Tibial nerve (tissue), 4 donors: ENCODE results near the gene DNMT3A. TPM values are rescaled to one million over a fixed set of nuclear protein-coding genes. Genes with fewer than 3 reads are reported as not detected.
A peak's percentile ranks its signal among the peaks of the same experiment; 100 is the strongest.

Experiments
- DNase-seq, 2 donors: peaks; one replicate each; pipeline ENCODE4 v3.0.0-alpha.2; 2019; ENCODE audit warnings: low spot score in 2 of 2
- H3K27ac ChIP-seq, 4 donors: fragments of 200-600 bp; sonication (generic) in 3 of 4; one replicate each; pipeline ENCODE4 v1.5.1; 2017 to 2019; ENCODE audit warnings: mild to moderate bottlenecking in 1 of 4
- H3K27me3 ChIP-seq, 2 donors: fragments of 200-600 bp; sonication (generic) in 1 of 2; one replicate each; pipeline versions ENCODE4 v1.5.1 to v1.6.0; 2017 to 2019
- H3K36me3 ChIP-seq, 3 donors: fragments of 200-600 bp; sonication (generic); one replicate each; pipeline ENCODE4 v1.5.1; 2018 to 2019
- H3K4me1 ChIP-seq, 4 donors: fragments of 200-600 bp; sonication (generic) in 3 of 4; one replicate each; pipeline ENCODE4 v1.5.1; 2017 to 2019
- H3K4me3 ChIP-seq, 4 donors: fragments of 200-600 bp; sonication (generic) in 3 of 4; one replicate each; pipeline ENCODE4 v1.5.1; 2017 to 2019; ENCODE audit warnings: mild to moderate bottlenecking in 1 of 4, moderate library complexity in 1 of 4
- H3K9me3 ChIP-seq, 4 donors: fragments of 200-600 bp; sonication (generic) in 3 of 4; one replicate each; pipeline ENCODE4 v1.5.1; 2017 to 2019
- CTCF ChIP-seq, 5 experiments: fragments of 200-600 bp in 3 of 5; fragments of 450-650 bp in 2 of 5; sonication (generic) in 3 of 5; IDR thresholded peaks; one replicate each; pipeline ENCODE4 v1.5.1; 2016 to 2019; ENCODE audit warnings: antibody characterized with exemption in 5 of 5, mild to moderate bottlenecking in 3 of 5, moderate library complexity in 2 of 5
- EP300 ChIP-seq, 2 donors: sonication (generic); formaldehyde crosslinking; IDR thresholded peaks; one replicate each; pipeline ENCODE4 v1.6.1; 2017; ENCODE audit warnings: antibody characterized with exemption in 2 of 2, mild to moderate bottlenecking in 1 of 2
- POLR2A ChIP-seq, 2 donors: fragments of 450-650 bp; IDR thresholded peaks; one replicate each; pipeline ENCODE4 v1.6.1; 2017; ENCODE audit warnings: antibody characterized with exemption in 2 of 2, mild to moderate bottlenecking in 2 of 2, moderate library complexity in 2 of 2
- WGBS, 2 donors: methylation state at CpG; one replicate each; pipeline ENCODE4 v1.1.5; 2018; 5-methylcytosine and 5-hydroxymethylcytosine counted together
- total RNA-seq, 4 donors: library from RNA; depleted of rRNA; stranded (reverse); fragments of >200 nt; gene quantifications; one replicate each; pipeline ENCODE4 v1.1.0, GENCODE V29; 2016

Gene DNMT3A
- total RNA-seq, 4 donors from 2014 or later = 17.4 to 28.4 (median 25.0) TPM

GRCh38 chr2:25337891-25338290 lies 3.8 kb downstream of the DNMT3A start:
- no peak overlapping the region for H3K4me3 ChIP-seq
- WGBS, 2 donors = 69 to 84% methylated on average over 7 of the region's 7 CpGs
- H3K4me1 ChIP-seq = peaks cover 3 to 69% (median 32%) of the 10 kb centered on the region in 4 donors
- DNase-seq = no peak
- no peak for TF ChIP-seq CTCF (IDR thresholded peaks at IDR 0.05)
- no peak for TF ChIP-seq POLR2A (IDR thresholded peaks at IDR 0.05)
- TF ChIP-seq EP300 (IDR thresholded peaks at IDR 0.05) = no peak
- H3K27me3 ChIP-seq = no peaks in the 10 kb centered on the region
- no peaks in the 10 kb centered on the region for H3K36me3 ChIP-seq
- peak overlapping the region in 1 of 4 donors; percentile 89 for H3K27ac ChIP-seq
- no peaks in the 10 kb centered on the region for H3K9me3 ChIP-seq

GRCh38 chr2:25337276-25337675 lies 4.4 kb downstream of the DNMT3A start:
- WGBS, 2 donors = 71 to 80% methylated on average over 10 of the region's 10 CpGs
- TF ChIP-seq POLR2A (IDR thresholded peaks at IDR 0.05) = no peak
- TF ChIP-seq CTCF (IDR thresholded peaks at IDR 0.05) = no peak
- no peak for TF ChIP-seq EP300 (IDR thresholded peaks at IDR 0.05)
- peaks cover 3 to 75% (median 34%) of the 10 kb centered on the region in 4 donors for H3K4me1 ChIP-seq

GRCh38 chr2:25336383-25336841 lies 5.3 kb downstream of the DNMT3A start:
- no peaks in the 10 kb centered on the region for H3K27me3 ChIP-seq
- peak overlapping the region in 1 of 4 donors; percentile 50 for H3K27ac ChIP-seq
- TF ChIP-seq POLR2A (IDR thresholded peaks at IDR 0.05) (no peak), CTCF (IDR thresholded peaks at IDR 0.05) (no peak), EP300 (IDR thresholded peaks at IDR 0.05) (no peak)
- no peak for DNase-seq
- no peaks in the 10 kb centered on the region for H3K36me3 ChIP-seq
- H3K4me1 ChIP-seq = peaks cover 3 to 83% (median 39%) of the 10 kb centered on the region in 4 donors
- no peaks in the 10 kb centered on the region for H3K9me3 ChIP-seq
- WGBS, 2 donors = 47 to 59% methylated on average over 10 of the region's 10 CpGs
- no peak overlapping the region for H3K4me3 ChIP-seq

More at GRCh38 chr2:25337276-25337675, 4.4 kb downstream of the DNMT3A start:
- DNase-seq = no peak
- no peaks in the 10 kb centered on the region for H3K9me3 ChIP-seq
- no peak overlapping the region for H3K4me3 ChIP-seq
- H3K27me3 ChIP-seq = no peaks in the 10 kb centered on the region
- H3K27ac ChIP-seq = no peak overlapping the region
- H3K36me3 ChIP-seq = no peaks in the 10 kb centered on the region

- no peaks in the 10 kb centered on the region for H3K9me3 ChIP-seq
- TF ChIP-seq EP300 (IDR thresholded peaks at IDR 0.05) = no peak
- no peak for TF ChIP-seq CTCF (IDR thresholded peaks at IDR 0.05)
- no peak for TF ChIP-seq POLR2A (IDR thresholded peaks at IDR 0.05)
- H3K4me3 ChIP-seq = no peak overlapping the region
- peaks cover 3 to 87% (median 41%) of the 10 kb centered on the region in 4 donors for H3K4me1 ChIP-seq
- 62 to 76% methylated on average over 5 to 6 of the region's 6 CpGs for WGBS, 2 donors
- H3K27me3 ChIP-seq = no peaks in the 10 kb centered on the region
- peak overlapping the region in 1 of 4 donors; percentile 50 for H3K27ac ChIP-seq
- no peak for DNase-seq
- H3K36me3 ChIP-seq = no peaks in the 10 kb centered on the region
Measured at GRCh38 chr2:25335971-25336370, 5.8 kb downstream of the DNMT3A start.

GRCh38 chr2:25335204-25335603 lies 6.5 kb downstream of the DNMT3A start:
- Histone ChIP-seq H3K9me3 (no peaks in the 10 kb centered on the region), H3K4me1 (peaks cover 3 to 91% (median 39%) of the 10 kb centered on the region in 4 donors), H3K27me3 (no peaks in the 10 kb centered on the region), H3K36me3 (no peaks in the 10 kb centered on the region), H3K27ac (no peak overlapping the region), H3K4me3 (no peak overlapping the region)
- no peak for DNase-seq
- no peak for TF ChIP-seq CTCF (IDR thresholded peaks at IDR 0.05)
- no peak for TF ChIP-seq EP300 (IDR thresholded peaks at IDR 0.05)
- TF ChIP-seq POLR2A (IDR thresholded peaks at IDR 0.05) = no peak
- WGBS, 2 donors = 59 to 75% methylated on average over 8 of the region's 8 CpGs
